ENCODE measurements around the gene PCDH1.
"Not testable (repeated sequence)": the region's sequence is repeated elsewhere in the genome, so short reads cannot be mapped to it uniquely, and the experiment has no call there.

The PCDH1 gene

GRCh38 chr5:141832131-141832530 lies 46.1 kb downstream of the PCDH1 start:
- DNase-seq (ENCODE audit: low read depth) = no peak

- DNase-seq (ENCODE audit: low read depth) = no peak
Measured at GRCh38 chr5:141828162-141828561, 50.0 kb downstream of the PCDH1 start.

- DNase-seq (ENCODE audit: low read depth) = no peak
Measured at GRCh38 chr5:141826674-141827073, 51.5 kb downstream of the PCDH1 start.

- no peak for DNase-seq (ENCODE audit: low read depth)
Measured at GRCh38 chr5:141825791-141826560, 52.2 kb downstream of the PCDH1 start.

- DNase-seq (ENCODE audit: low read depth) = no peak
Measured at GRCh38 chr5:141825241-141825671, 53.0 kb downstream of the PCDH1 start.

GRCh38 chr5:141824717-141825116 lies 53.5 kb downstream of the PCDH1 start:
- no peak for DNase-seq (ENCODE audit: low read depth)

GRCh38 chr5:141823056-141823455 lies 55.2 kb downstream of the PCDH1 start:
- no peak for DNase-seq (ENCODE audit: low read depth)

- DNase-seq (ENCODE audit: low read depth) = no peak
Measured at GRCh38 chr5:141822144-141822543, 56.1 kb downstream of the PCDH1 start.

GRCh38 chr5:141821430-141821925 lies 56.7 kb downstream of the PCDH1 start:
- DNase-seq (ENCODE audit: low read depth) = peak; percentile 90

- DNase-seq (ENCODE audit: low read depth) = not testable (repeated sequence)
Measured at GRCh38 chr5:141820686-141821085, 57.5 kb downstream of the PCDH1 start.

- no peak for DNase-seq (ENCODE audit: low read depth)
Measured at GRCh38 chr5:141817631-141818030, 60.6 kb downstream of the PCDH1 start.

- DNase-seq (ENCODE audit: low read depth) = no peak
Measured at GRCh38 chr5:141816598-141817399, 61.4 kb downstream of the PCDH1 start.

GRCh38 chr5:141815796-141816180 lies 62.4 kb downstream of the PCDH1 start:
- DNase-seq (ENCODE audit: low read depth) = no peak

- DNase-seq (ENCODE audit: low read depth) = no peak
Measured at GRCh38 chr5:141815051-141815795, 63.0 kb downstream of the PCDH1 start.

GRCh38 chr5:141814064-141814964 lies 63.9 kb downstream of the PCDH1 start:
- DNase-seq (ENCODE audit: low read depth) = no peak

- no peak for DNase-seq (ENCODE audit: low read depth)
Measured at GRCh38 chr5:141812512-141812911, 65.7 kb downstream of the PCDH1 start.

GRCh38 chr5:141811287-141812155 lies 66.7 kb downstream of the PCDH1 start:
- no peak for DNase-seq (ENCODE audit: low read depth)

GRCh38 chr5:141810702-141811101 lies 67.5 kb downstream of the PCDH1 start:
- DNase-seq (ENCODE audit: low read depth) = no peak

- no peak for DNase-seq (ENCODE audit: low read depth)
Measured at GRCh38 chr5:141809380-141810096, 68.7 kb downstream of the PCDH1 start.

GRCh38 chr5:141808857-141809256 lies 69.4 kb downstream of the PCDH1 start:
- no peak for DNase-seq (ENCODE audit: low read depth)

All from HS-5 (cell line).